Osteoblast (primary cell): ENCODE measurements around the gene POLA1. TPM values are rescaled to one million over a fixed set of nuclear protein-coding genes. Genes with fewer than 3 reads are reported as not detected.
"Not testable (repeated sequence)": the region's sequence is repeated elsewhere in the genome, so short reads cannot be mapped to it uniquely, and the experiment has no call there.

ENCODE experiments used
- DNase-seq: peaks from one replicate; pipeline ENCODE4 v3.0.0; 2011; ENCODE audit warnings: low spot score, mixed read lengths; ENCODE audit not compliant: insufficient read length; ENCODE audit errors: missing footprints
- H2AFZ ChIP-seq: 2 replicates; pipeline ENCODE4 v1.6.0; 2011; ENCODE audit warnings: mild to moderate bottlenecking, low read length
- H3K27ac ChIP-seq: 2 replicates; pipeline ENCODE4 v1.5.1; 2011; ENCODE audit warnings: mild to moderate bottlenecking, low read depth, low read length, moderate library complexity
- H3K27me3 ChIP-seq: 2 replicates; pipeline ENCODE4 v1.6.0; 2012; ENCODE audit warnings: mild to moderate bottlenecking, control low read depth, inconsistent platforms, low read length, moderate library complexity; ENCODE audit not compliant: insufficient read depth
- H3K36me3 ChIP-seq: 2 replicates; pipeline ENCODE4 v1.5.1; 2011; ENCODE audit warnings: mild to moderate bottlenecking, low read length, control low read depth, moderate library complexity; ENCODE audit not compliant: insufficient read depth
- H3K4me1 ChIP-seq: 2 replicates; pipeline ENCODE4 v1.5.1; 2011; ENCODE audit warnings: mild to moderate bottlenecking, low read length, control low read depth, moderate library complexity; ENCODE audit not compliant: insufficient read depth
- H3K4me2 ChIP-seq: 2 replicates; pipeline ENCODE4 v1.6.0; 2011; ENCODE audit warnings: mild to moderate bottlenecking, low read length; ENCODE audit not compliant: insufficient read depth
- H3K4me3 ChIP-seq: fragments of 200-600 bp; sonication (generic); 3 replicates; pipeline ENCODE4 v1.5.1; 2012; ENCODE audit warnings: mild to moderate bottlenecking, low read length, inconsistent platforms; ENCODE audit not compliant: insufficient read depth
- H3K79me2 ChIP-seq: 2 replicates; pipeline ENCODE4 v1.6.0; 2012; ENCODE audit warnings: mild to moderate bottlenecking, low read length, control low read depth, inconsistent platforms; ENCODE audit not compliant: insufficient read depth
- H3K9me3 ChIP-seq: 2 replicates; pipeline ENCODE4 v1.5.1; 2011; ENCODE audit warnings: low read depth, low read length, control low read depth
- H4K20me1 ChIP-seq: 2 replicates; pipeline ENCODE4 v1.6.0; 2012; ENCODE audit warnings: mild to moderate bottlenecking, low read length, control low read depth; ENCODE audit not compliant: insufficient read depth
- CTCF ChIP-seq: IDR thresholded peaks from 2 replicates; pipeline ENCODE4 v1.5.1; 2011; ENCODE audit warnings: mild to moderate bottlenecking, low read depth, low read length, moderate library complexity; ENCODE audit errors: extremely low read depth
- total RNA-seq: library from RNA; depleted of rRNA; stranded (reverse); fragments of >200 nt; gene quantifications from 2 replicates; pipeline ENCODE4 v1.2.3, GENCODE V29; 2012

POLA1 gene
- total RNA-seq, 1 donor, result 11.9 TPM

- Histone ChIP-seq H3K9me3 (no peaks in the 10 kb centered on the region), H3K27ac (no peak overlapping the region), H3K4me2 (no peak overlapping the region), H3K36me3 (no peaks in the 10 kb centered on the region), H4K20me1 (no peaks in the 10 kb centered on the region), H3K27me3 (peaks cover 11% of the 10 kb centered on the region), H3K4me1 (no peaks in the 10 kb centered on the region), H2AFZ (no peak overlapping the region), H3K79me2 (no peaks in the 10 kb centered on the region), H3K4me3 (no peak overlapping the region)
- no peak for DNase-seq
- TF ChIP-seq CTCF, result no peak
Measured at GRCh38 chrX:24648495-24648894, 45.2 kb upstream of the POLA1 start.

- Histone ChIP-seq H3K27ac (no peak overlapping the region), H2AFZ (no peak overlapping the region), H3K4me1 (no peaks in the 10 kb centered on the region), H3K27me3 (peaks cover 1% of the 10 kb centered on the region), H3K9me3 (no peaks in the 10 kb centered on the region), H3K4me2 (no peak overlapping the region), H3K36me3 (no peaks in the 10 kb centered on the region), H3K79me2 (no peaks in the 10 kb centered on the region), H4K20me1 (no peaks in the 10 kb centered on the region), H3K4me3 (no peak overlapping the region)
- DNase-seq, result no peak
- no peak for TF ChIP-seq CTCF
Measured at GRCh38 chrX:24651783-24652182, 41.9 kb upstream of the POLA1 start.

GRCh38 chrX:24655679-24656078 lies 38.0 kb upstream of the POLA1 start:
- H3K27me3 ChIP-seq, H4K20me1 ChIP-seq, H3K27ac ChIP-seq, H3K4me3 ChIP-seq, H2AFZ ChIP-seq, H3K79me2 ChIP-seq, H3K36me3 ChIP-seq, H3K9me3 ChIP-seq, DNase-seq, H3K4me2 ChIP-seq, H3K4me1 ChIP-seq: not testable (repeated sequence)

- no peaks in the 10 kb centered on the region for H3K9me3 ChIP-seq
- no peak overlapping the region for H3K4me2 ChIP-seq
- DNase-seq, result no peak
- H3K27ac ChIP-seq, result no peak overlapping the region
- TF ChIP-seq CTCF, result no peak
- no peaks in the 10 kb centered on the region for H3K36me3 ChIP-seq
- H3K4me3 ChIP-seq, result no peak overlapping the region
- no peaks in the 10 kb centered on the region for H3K4me1 ChIP-seq
- H4K20me1 ChIP-seq, result no peaks in the 10 kb centered on the region
- H2AFZ ChIP-seq, result no peak overlapping the region
- H3K27me3 ChIP-seq, result peaks cover 2% of the 10 kb centered on the region
- no peaks in the 10 kb centered on the region for H3K79me2 ChIP-seq
Measured at GRCh38 chrX:24657671-24658386, 35.9 kb upstream of the POLA1 start.
